Activated CD4-positive, alpha-beta T cell treated with anti-CD3 and anti-CD28 coated beads for 4 hours (primary cell): Measurements from ENCODE around the gene C1orf21.
"Not testable (repeated sequence)": the region's sequence is repeated elsewhere in the genome, so short reads cannot be mapped to it uniquely, and the experiment has no call there.

Experiments
- DNase-seq, 2 donors: peaks; one replicate each; pipeline ENCODE4 v3.0.0-alpha.2; 2020

Gene C1orf21

DNA sequence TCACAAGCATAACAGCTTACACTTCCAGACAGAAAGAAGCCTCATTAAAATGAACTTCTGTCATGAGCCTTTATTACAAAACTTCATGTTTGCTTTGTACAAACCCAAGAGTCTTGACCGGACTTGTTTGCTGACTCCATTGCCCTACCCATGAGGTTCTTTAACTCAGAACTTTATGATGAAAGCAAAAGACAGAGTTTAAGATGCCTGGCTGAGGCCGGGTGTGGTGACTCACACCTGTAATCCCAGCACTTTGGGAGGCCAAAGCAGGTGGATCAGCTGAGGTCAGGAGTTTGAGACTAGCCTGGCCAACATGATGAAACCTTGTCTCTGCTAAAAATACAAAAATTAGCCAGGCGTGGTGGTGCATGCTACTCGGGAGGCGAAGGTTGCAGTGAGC, 225.4 kb downstream of the C1orf21 start:
- not testable (repeated sequence) for DNase-seq

DNA sequence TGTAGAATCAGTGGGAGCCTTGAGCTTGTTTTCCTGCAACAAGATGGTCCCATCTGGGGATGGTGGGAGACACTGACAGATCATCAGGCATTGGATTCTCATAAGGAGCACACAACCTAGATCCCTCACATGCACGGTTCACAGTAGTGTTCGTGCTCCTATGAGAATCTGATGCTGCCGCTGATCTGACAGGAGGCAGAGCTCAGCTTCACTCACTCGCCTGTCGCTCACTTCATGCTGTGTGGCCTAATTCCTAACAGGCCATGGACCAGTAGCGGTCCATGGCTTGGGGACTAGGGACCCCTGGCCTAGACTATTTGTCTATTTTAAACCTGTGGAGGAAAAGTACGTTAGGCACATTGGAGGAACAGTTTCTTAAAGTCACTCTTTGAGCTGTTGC, 227.8 kb downstream of the C1orf21 start:
- no peak for DNase-seq

DNA sequence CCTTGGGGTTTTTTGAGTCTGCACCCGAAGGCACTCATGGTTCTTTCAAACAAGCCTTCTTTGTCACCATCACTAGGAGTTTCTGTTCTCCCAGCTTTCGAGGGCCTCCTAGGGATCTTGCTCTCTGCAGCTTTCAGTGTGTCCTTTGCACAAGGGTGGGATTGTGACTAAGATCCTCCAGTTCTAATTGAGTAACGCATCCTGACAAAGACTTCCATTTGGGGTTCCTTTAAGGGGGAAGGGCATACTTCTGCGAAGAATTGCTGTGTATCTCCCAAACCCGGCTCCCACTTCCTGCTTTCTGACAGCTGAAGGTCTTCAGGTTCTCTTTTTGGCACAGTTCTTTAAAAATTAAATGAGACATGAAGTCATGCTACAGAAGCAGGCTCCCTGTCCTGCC, 228.5 kb downstream of the C1orf21 start:
- no peak for DNase-seq

DNA sequence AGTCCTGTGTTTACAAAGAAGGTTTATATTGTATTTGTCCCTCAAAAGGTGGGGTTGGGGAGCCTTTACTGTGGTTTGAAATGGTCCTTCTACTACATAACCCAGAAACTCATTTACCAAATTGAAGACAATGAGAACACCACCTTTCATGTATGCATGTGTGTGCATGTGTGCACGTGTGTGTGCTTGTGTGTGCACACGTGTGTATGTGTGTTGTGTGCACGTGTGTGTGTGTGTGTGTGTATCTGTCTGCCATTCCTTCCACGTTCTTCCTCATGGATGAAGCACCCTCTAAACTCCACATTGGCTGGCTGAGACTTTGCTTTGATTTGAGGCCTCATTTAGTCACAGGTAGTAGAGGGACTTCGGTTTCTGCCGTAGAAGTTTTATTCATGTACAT, 229.7 kb downstream of the C1orf21 start:
- DNase-seq: no peak

DNA sequence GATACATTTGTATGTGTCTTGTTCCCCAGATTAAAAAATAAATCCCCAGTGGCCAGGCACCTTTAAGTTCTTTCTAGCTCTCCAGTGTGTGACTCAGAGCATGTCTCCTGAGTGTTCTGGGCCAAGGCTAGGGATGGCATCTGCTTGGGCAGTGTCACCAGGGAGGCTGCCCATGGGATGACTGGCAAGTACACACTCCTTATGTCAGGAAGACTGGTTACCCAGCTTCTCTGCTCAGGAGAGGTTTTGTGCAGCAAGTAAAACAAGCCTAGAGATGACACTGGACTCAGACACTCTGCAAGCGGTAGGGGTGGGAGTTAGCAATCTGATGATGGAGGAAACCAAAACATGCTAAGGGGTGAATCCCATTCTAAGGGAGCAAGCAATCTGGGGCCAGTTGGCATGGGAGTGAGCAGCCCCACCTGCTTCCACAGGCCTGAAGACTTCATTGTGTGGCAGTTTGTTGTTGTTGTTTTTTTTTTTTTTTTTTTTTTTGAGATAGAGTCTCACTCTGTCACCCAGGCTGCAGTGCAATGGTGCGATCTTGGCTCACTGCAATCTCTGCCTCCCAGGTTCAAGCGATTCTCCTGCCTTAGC, 230.7 kb downstream of the C1orf21 start:
- DNase-seq: no peak

DNA sequence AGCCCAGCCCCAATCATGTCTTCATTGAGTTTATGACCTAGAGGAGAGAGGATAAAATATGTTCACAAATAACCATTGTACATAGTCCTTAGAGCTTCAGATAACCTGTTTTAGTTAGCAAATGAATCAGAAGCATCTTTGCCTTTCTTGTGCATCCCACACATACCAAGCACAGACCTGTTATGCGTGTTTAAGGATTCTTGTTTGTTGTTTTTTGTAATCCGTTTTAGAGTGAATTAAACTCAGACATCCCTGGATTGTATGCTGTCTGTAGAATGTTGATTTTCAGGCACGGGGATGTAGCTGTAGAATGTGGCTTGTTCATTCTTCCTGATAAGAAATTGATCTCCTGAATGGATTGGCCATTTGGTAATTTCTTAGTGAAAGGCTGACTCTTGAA, 232.0 kb downstream of the C1orf21 start:
- no peak for DNase-seq

DNA sequence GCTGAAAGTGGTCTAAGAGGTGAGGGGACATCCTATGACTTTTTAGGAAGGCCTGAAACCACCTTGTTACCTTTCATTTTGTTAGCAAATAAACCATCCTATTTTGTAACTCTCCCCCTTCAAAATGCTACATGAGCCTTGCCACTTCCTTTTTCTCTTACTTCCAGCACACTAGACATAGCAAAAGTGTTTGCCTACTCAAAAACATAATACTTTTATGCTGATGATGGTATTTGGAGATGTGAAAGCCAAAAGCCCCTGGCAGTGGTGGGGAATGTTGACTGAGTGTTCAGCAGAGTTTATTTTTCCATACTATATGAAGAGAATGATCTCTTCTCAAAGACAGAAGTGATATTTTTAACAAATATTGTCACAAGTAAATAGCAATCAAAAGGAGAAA, 233.6 kb downstream of the C1orf21 start:
- no peak for DNase-seq

DNA sequence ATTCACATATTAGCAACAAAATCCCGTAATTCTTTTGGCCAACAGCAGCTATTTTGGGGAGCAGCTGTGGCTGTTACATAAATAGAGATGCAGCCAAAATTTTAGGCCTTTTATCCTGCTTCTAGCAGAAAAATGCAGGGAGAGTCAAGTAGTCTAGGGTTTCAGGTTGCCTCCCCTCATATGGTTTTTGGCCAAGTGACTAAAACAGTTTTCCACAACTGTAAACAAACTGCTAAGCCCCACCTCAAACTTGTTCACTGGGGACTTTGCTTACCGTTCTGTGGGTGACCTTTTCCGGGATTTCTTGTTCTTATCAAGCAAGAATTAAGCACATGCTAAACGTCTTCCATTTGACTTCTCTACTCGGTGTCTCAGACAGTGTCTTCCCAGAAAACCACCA, 234.4 kb downstream of the C1orf21 start:
- no peak for DNase-seq

DNA sequence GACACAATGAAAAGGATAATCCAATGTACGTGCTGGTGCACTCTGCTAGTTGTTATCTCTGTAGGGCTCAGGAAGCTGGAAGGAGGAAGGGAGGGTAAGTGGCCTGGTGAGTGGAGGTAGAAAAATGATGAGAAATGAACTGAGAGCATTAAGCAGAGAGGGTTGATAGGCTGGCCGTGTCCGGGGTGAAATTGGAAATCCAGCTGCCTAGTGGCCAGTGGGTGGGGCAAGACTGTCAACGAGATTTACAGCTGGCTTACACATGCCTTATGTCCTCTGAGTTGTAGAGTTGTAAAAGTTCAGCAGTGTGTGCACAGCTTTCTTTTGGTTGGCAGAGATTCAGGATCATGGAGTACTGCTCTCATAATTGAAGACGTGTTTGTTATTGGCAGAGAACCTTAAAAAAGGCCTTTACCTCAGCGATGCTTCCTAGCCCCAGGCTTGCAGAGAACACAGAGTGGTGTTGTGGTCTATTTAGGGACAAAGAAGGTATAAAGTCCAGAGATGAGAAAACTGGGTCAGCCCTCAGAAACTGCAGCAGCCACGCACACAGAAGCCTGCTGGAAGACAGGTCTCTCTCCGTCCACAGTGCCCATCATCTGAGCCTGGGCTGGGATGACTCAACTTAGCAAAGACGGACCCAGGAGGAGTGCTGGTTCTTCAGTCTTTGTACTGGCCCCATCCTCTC, 235.5 kb downstream of the C1orf21 start:
- no peak for DNase-seq

DNA sequence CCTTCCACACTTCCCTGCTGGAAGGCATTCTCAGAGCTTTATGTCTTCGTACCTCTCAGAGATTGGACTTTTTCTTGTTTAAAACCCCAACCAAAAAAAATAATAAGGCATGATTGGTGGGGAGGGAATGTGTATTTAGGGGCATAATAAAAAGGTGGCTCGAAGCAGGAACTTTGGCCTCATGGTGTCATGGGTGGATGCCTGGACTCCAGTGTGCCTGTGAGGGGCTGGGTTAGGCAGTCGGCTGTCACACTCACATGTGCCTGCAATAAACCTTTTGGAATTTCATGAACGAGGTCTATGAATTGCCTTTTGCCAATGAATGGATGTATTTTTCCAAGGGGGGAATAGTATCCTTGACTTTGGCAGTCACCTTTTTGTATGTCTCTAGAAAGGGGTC, 236.6 kb downstream of the C1orf21 start:
- DNase-seq: no peak

DNA sequence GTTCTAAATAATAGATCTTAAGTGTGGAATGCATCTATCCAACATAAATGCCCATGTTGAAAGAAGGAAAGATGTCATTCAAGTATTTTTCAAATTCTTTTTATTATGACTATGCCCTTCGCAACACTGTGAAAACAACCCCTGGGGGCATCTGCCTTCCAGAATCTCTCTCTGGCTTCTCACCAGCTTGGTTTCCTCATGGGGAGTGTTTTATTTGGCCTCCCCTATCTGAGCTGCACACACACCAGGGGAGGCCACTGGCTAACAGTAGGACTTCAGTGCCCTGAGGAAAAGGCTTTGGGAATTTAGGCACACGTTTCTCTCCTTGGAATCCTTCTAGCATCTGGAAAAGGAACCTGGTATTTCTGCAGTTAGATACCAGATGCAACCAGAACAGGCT, 237.2 kb downstream of the C1orf21 start:
- DNase-seq: no peak

DNA sequence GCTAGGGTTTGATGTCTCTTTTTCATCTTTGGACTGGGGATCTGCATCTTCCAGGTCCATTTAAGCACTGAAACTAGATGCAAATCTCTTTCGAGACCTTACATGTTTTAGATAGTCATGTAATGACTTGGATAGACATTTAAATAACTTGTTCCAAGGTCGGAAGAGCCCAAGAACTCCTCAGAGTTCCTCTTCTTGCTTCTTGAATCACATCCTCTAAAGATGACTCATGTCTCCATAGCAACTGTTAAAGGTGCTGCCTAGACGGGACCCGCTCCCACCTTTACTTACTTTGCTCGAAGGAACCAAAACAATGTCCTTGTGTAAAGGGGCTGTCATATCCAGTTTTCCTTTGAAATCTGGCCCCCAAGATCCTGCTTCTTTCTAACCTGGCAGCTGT, 237.8 kb downstream of the C1orf21 start:
- DNase-seq: no peak

DNA sequence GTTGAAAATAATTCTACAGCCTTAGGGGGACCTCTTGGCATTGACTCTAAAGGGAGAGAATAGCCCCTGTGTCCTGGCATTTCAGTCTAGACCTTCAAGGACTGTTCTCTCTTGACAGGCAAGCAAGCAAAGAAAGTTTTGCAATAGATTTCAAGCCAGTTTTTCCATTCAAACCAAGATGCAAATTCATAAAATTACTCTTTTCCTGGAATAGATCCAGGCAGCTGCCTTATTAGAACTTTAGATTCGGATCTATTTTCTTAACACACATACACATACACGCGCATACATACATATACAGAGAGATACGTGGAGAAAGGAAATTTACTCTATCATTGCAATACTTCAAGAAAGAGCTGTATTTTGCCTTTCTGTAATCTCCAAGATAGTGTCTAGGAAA, 238.4 kb downstream of the C1orf21 start:
- DNase-seq: no peak

DNA sequence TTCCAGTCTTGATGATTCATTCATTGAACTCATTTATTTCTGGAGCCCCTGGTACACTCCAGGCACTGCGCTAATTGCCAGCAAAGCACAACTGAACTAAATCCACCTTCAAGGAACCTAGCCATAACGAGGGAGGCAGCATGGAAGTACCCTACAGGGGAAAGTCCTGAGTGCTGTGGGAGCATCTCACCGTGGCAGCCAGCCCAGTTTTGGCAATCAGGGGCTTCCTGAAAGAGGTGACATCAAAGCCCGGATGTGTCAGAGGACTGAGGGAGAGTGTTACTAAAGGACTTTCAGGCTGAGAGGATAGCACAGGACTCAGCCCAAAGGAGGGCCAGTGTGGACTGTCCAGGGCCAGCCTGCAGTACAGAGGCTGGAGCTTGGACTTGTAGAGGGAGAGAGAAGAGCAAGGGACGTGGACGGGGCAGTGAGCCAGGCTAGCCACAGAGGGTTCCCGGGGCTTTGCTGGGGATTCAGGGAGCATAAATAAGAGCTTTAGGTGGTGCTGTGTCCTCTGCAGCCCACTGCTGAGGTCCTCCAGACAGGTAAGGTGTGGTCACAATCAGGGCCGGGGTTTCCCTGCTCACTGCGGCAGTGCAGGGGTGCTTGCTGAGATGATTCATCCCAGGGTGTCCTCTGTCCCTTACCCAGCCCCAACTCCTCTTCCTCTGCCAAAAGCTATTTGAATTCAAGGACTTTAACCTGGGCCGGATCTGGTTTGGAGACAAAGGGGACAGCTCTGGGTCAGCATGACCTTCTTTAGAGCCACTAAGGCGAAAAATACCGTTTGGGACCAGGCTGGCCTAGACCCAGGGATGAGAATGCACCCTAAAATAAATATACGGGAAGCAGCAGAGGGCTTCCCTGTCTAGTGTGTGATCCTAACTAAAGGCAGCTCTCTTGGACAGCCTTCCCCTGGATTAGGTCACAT, 239.5 kb downstream of the C1orf21 start:
- no peak for DNase-seq

DNA sequence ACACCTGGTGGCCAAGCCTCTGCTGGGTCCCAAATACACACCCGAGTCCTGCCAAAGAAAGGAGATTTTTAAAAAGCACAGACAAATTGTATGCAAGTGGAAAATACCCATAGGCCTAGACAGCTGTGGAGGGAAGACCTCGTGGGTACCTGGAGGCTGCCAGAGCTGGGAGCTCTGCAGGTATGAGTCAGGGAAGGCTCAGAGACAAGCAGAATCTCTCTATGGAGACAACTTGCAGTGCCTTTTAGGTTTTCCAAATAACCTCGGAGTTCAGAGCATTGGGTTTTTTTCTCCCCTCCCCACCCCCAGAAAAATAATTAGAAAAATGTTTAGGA, 240.1 kb downstream of the C1orf21 start:
- no peak for DNase-seq

DNA sequence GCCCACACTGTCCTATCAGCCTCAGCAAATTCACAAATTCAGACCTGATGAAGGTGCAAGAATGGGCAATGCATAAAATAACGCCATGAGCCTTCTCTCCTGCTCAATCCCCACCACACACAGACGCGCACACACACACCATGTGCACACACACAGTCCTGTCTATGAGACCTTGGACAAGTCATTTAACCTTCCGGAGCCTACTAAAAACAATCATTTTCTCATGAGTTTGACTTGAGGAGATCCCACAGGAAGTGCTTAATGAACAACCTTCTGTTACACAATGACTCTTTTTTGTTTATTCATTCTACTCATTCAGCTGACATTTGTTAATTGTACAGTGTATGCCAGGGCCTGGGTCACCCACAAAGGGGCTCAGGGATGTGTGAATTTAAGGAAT, 242.4 kb downstream of the C1orf21 start:
- no peak for DNase-seq

DNA sequence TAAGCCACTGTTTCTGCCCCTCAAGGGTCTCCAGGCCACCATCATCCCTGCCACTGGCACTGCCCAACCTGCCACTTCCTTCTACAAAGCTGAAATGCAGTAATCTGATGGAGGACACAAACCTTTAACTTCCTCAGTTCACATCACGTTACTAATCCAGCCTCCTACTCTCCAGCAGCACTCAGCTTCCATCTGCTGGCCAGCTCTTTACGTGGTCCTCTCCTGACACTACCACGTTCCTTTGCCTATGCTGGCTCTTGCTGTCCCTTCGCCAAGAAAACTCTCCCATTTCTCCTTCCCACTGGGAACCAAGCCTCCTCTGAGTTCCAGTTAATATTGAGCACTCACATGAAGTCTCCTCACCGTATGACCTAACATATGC, 243.8 kb downstream of the C1orf21 start:
- no peak for DNase-seq

DNA sequence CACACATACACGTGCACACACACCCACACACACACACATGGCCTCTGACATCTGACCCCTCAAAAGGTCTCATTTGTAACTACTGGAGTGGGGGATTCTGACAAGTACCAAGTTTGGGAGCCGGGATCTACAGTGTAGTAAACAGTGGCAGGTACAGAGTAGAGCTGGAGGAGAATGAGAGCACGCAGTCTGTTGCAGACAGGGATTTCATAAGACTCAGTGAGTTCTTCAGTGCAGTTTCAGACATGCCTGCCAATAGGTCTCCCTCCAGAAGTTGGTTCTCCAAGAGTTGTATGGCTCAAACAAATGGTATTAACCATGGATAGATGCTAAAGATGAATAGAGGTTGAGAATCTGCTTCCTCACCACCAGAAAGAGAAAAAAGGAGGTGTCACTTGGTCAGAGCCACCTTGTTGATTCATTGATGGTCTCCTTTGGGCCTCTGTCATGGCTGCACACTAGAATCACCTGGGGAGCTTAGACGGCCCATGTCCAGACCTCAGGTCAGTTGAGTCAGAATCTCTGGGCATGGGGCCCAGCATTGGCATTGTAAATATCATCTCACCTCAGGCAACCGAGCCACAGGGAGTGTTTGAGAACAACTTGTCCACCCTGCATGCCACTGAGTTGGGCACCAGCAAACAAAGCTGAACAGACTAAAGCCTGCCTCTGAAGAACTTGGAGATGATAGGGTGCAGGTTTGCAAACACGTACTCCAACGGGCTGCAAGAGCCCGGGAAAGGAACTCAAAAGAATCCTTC, 245.8 kb downstream of the C1orf21 start:
- DNase-seq: no peak

DNA sequence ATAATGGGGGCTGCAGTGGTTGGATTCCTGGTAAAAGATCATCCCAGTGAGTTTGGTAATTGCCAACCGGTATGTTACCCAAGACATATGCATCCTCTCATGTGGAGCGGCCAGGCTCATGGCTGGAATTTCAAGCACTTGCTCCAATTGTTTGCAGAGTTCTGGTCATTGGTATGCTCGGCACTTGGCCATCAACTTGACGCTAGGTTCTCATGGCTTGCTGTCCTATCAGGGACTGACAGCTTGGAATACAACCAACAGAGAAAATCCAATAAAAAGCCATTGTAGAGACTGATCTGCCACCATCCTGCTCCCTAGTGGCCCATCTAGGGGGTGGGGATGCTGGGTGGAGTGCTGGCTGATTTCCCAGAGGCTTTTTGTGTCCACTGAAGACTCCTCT, 247.0 kb downstream of the C1orf21 start:
- no peak for DNase-seq

DNA sequence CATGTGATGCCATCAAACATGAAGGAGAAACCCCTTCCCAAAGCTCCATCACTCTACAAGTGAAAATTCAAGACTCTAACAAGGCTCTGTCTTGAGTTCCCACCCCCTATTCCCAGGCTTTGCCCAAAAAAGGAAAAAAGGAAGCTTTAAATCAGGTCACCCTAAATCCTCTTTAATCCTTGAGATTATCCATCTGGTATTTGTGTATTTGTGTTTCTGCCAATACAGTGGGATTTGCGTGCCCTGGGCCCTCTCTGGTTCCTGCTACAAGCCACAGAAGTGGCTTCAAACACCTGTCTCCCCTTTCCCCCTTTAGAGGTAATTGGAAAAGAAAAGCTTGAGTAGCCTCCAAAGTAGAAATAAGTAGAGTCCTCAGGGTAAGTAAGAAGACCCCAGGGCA, 247.5 kb downstream of the C1orf21 start:
- DNase-seq: no peak

DNA sequence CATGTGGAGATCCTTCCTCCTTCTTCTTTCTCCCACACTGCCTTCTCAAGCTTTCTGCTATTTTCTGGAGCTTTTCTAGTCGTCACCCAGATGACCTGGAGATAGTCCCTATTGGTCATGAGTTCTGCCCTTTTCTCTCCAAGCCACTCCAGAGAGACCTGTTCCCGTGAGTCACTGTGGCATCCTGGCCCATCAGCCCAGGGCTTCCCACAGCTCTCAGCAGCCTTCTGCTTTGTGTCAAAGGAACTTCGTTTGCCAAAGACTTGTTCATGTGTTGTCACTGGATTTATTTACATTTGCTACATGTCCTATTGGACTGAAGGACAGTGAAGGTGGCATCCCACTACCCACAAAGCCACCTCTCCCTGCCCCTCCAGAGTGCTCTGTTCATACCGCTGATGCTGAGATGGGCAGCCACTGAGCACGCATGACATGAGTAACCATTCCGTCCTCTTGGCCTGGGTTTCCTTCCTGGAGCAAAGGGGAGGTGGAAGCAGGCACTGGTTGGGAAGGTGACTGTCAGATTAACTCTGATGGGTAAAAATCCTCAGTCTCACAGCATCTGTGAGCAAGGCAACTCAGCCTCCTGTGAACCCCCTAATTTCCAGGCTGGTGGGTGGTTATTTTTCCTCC, 248.6 kb downstream of the C1orf21 start:
- no peak for DNase-seq

DNA sequence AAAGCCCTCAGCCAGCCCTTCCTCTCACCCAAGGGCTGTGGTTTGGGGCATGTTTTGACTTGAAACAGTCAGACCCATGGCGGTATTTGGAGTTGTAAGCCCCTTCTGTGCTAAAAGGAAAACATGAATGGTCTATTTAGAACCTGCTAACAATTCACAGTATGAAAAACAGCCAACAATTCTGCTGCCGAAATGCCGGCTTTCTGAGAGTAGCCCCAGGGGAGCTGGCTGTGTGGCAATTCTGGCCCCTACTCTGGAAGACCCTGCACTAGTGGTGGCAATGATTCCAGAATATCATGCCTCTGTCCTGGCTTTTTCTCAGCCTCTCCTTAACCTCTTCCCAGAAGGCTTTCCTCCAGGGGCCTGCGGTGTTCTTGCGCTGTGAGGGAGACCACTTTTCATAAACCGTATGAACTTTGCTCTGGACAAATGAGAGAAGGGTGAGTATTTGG, 249.2 kb downstream of the C1orf21 start:
- DNase-seq: no peak
